Measurements from ENCODE around the gene AKAP13.

AKAP13 gene

DNA sequence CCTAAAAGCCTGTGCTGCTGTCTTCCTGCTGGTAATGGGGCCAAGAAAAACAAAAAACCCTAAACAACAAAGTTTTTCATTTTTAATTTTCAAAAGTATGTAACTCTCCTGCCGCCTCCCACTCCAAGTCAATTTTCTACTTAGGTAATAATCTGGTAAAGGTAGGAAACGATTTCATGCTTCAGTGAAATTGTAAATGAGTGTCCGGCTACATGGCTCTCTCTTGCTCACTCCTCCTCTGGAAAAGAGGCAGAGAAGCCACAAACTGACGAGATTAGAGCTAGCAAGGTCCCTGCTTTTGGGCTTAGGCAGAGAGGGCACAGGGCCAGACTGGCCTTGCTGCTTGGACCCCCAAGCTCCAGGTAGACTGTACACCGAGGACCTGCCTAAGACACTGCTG is 390.9 kb downstream of the AKAP13 start:
- no peaks in the 10 kb centered on the region for H3K9me3 ChIP-seq (ENCODE audit: control insufficient read depth, insufficient read depth, low read depth, low read length)
- ChIA-PET POLR2A (no interaction called here), CTCF (no interaction called here)
- peaks cover 5% of the 10 kb centered on the region; the same call in 1 of the 2 replicates for H3K4me1 ChIP-seq (ENCODE audit: control insufficient read depth, insufficient read depth, low read length)
- peaks cover 0 to 12% of the 10 kb centered on the region in 2 experiments; a peak in 1 of 3 replicates for H3K36me3 ChIP-seq (ENCODE audit: control insufficient read depth in 2 of 2, insufficient read depth in 1 of 2, low read length in 2 of 2)
- TF ChIP-seq ZNF138 (tag by site-specific recombination; IDR thresholded peaks at IDR 0.05; ENCODE audit: borderline replicate concordance) (no peak), ZNF768 (tag by site-specific recombination; IDR thresholded peaks at IDR 0.05) (no peak), WT1 (tag by site-specific recombination; IDR thresholded peaks at IDR 0.05) (no peak)
- TF ChIP-seq, protein P1, sequence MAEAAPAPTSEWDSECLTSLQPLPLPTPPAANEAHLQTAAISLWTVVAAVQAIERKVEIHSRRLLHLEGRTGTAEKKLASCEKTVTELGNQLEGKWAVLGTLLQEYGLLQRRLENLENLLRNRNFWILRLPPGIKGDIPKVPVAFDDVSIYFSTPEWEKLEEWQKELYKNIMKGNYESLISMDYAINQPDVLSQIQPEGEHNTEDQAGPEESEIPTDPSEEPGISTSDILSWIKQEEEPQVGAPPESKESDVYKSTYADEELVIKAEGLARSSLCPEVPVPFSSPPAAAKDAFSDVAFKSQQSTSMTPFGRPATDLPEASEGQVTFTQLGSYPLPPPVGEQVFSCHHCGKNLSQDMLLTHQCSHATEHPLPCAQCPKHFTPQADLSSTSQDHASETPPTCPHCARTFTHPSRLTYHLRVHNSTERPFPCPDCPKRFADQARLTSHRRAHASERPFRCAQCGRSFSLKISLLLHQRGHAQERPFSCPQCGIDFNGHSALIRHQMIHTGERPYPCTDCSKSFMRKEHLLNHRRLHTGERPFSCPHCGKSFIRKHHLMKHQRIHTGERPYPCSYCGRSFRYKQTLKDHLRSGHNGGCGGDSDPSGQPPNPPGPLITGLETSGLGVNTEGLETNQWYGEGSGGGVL (tag by site-specific recombination; IDR thresholded peaks at IDR 0.05) = no peak
- H3K4me3 ChIP-seq (ENCODE audit: low read depth, low read length) = no peak overlapping the region
- no peak overlapping the region for H3K27ac ChIP-seq (ENCODE audit: extremely low read depth, low read depth, low read length)

DNA sequence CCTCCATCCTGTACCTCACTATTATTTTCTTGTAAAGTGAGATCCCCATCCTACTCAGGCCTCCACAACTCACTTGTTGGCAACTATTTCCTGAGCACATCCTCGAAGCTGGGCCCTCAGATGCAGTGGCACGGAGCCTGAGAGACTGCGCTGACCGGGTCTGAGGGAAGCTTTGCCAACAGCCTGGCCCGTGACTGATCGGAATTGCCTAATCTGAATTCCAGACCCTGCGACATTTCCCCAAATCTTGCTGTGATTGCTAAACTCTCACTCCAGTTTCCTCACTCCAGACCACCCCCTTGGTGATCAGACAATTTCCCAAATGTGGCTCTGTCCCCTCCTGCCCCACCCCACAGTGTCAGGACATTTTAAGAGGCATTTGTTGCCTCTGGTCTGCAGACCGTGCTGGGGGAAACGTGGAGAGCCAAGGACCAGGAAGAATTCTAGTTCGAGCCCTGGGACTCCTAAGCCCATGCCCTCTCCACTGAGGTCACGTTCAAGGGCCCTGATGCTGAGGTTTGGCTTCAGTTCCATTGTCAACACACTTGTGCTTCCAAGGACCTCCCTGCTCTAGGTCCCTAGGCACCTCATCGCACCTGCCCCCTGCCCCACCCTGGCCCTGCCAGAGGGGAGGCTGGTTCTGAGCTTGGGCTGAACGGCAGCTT is 391.5 kb downstream of the AKAP13 start:
- Histone ChIP-seq H3K9me3 (ENCODE audit: control insufficient read depth, insufficient read depth, low read depth, low read length) (no peaks in the 10 kb centered on the region), H3K27ac (ENCODE audit: extremely low read depth, low read depth, low read length) (no peak overlapping the region), H3K4me1 (ENCODE audit: control insufficient read depth, insufficient read depth, low read length) (peaks cover 5% of the 10 kb centered on the region; the same call in 1 of the 2 replicates), H3K36me3 (ENCODE audit: control insufficient read depth in 2 of 2, insufficient read depth in 1 of 2, low read length in 2 of 2) (peaks cover 0 to 12% of the 10 kb centered on the region in 2 experiments; a peak in 1 of 3 replicates), H3K4me3 (ENCODE audit: low read depth, low read length) (no peak overlapping the region)
- CTCF ChIA-PET = no interaction called here
- POLR2A ChIA-PET = no interaction called here
- TF ChIP-seq ZFP41 (tag by site-specific recombination; IDR thresholded peaks at IDR 0.05; ENCODE audit: borderline replicate concordance) = no peak
- TF ChIP-seq ZNF777 (tag by site-specific recombination; IDR thresholded peaks at IDR 0.05; ENCODE audit: borderline replicate concordance) = no peak

DNA sequence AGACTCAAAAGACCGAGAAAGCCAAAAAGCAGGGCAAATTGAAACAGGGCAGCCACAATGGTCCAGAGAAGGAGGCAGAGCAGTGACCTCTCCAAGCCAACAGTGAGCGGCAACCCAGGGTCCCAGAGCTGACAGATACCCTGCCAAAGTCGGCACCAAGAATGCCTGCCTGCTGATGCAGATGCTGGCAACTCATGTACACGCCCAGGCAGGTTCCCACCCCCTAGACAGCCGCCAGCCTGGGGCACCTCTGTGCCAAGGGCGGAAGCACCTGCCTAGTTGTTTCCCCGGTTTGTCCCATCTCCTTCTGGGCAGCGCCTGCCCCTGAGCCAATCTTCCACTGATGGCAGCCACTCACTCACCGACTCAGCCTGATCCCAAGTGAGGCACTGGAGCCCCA is 392.3 kb downstream of the AKAP13 start:
- H3K4me1 ChIP-seq (ENCODE audit: control insufficient read depth, insufficient read depth, low read length) = peaks cover 5% of the 10 kb centered on the region; the same call in 1 of the 2 replicates
- no peak overlapping the region for H3K27ac ChIP-seq (ENCODE audit: extremely low read depth, low read depth, low read length)
- no peak for TF ChIP-seq MEIS1 (CRISPR knock-in tag; IDR thresholded peaks at IDR 0.05; ENCODE audit: borderline replicate concordance)
- no peak for TF ChIP-seq ZBTB20 (tag by site-specific recombination; IDR thresholded peaks at IDR 0.05)
- no peak for TF ChIP-seq ZNF521 (tag by site-specific recombination; IDR thresholded peaks at IDR 0.05)
- no peak for TF ChIP-seq ZNF146 (tag by site-specific recombination; IDR thresholded peaks at IDR 0.05)
- no peak for TF ChIP-seq ZNF560 (tag by site-specific recombination; IDR thresholded peaks at IDR 0.05; ENCODE audit: borderline replicate concordance)
- TF ChIP-seq HOXA7 (CRISPR knock-in tag; IDR thresholded peaks at IDR 0.05; ENCODE audit: borderline replicate concordance) = no peak
- TF ChIP-seq, protein P2, sequence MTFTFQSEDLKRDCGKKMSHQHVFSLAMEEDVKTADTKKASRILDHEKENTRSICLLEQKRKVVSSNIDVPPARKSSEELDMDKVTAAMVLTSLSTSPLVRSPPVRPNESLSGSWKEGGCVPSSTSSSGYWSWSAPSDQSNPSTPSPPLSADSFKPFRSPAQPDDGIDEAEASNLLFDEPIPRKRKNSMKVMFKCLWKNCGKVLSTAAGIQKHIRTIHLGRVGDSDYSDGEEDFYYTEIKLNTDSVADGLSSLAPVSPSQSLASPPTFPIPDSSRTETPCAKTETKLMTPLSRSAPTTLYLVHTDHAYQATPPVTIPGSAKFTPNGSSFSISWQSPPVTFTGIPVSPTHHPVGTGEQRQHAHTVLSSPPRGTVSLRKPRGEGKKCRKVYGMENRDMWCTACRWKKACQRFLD (tag by site-specific recombination; IDR thresholded peaks at IDR 0.05) = no peak
- no peak for TF ChIP-seq ZNF830 (tag by site-specific recombination; IDR thresholded peaks at IDR 0.05; ENCODE audit: low read depth)
- TF ChIP-seq ZNF426 (tag by site-specific recombination; IDR thresholded peaks at IDR 0.05) = no peak
- no peak for TF ChIP-seq ZNF341 (tag by site-specific recombination; IDR thresholded peaks at IDR 0.05; ENCODE audit: low read depth)
- peaks cover 0 to 12% of the 10 kb centered on the region in 2 experiments; a peak in 1 of 3 replicates for H3K36me3 ChIP-seq (ENCODE audit: control insufficient read depth in 2 of 2, insufficient read depth in 1 of 2, low read length in 2 of 2)
- no peaks in the 10 kb centered on the region for H3K9me3 ChIP-seq (ENCODE audit: control insufficient read depth, insufficient read depth, low read depth, low read length)
- no peak overlapping the region for H3K4me3 ChIP-seq (ENCODE audit: low read depth, low read length)
- ChIA-PET POLR2A (interaction anchor here (1.1 kb wide), 1 partner anchor 22 kb away, joined by 3 read pairs; the partner anchor contains the start of gene KLHL25), CTCF (interaction anchor here (0.8 kb wide), 1 partner anchor 8 kb away, joined by 4 read pairs; no protein-coding TSS in a partner anchor)

Measured in HEK293 (cell line).